Lower leg skin (tissue), 4 donors: ENCODE results near the gene CC2D1A. TPM values are rescaled to one million over a fixed set of nuclear protein-coding genes. Genes with fewer than 3 reads are reported as not detected.

Source experiments
- DNase-seq, 2 donors: peaks; one replicate each; pipeline ENCODE4 v3.0.0-alpha.2; 2019; ENCODE audit warnings: low spot score in 2 of 2
- H3K4me3 ChIP-seq: fragments of 200-600 bp; sonication (generic); 2 replicates; pipeline ENCODE4 v1.5.1; 2017; ENCODE audit warnings: mild to moderate bottlenecking, low read depth; ENCODE audit not compliant: poor library complexity, severe bottlenecking
- CTCF ChIP-seq, 3 donors: fragments of 450-650 bp; IDR thresholded peaks; one replicate each; pipeline ENCODE4 v1.5.1; 2016; ENCODE audit warnings: antibody characterized with exemption in 3 of 3, mild to moderate bottlenecking in 3 of 3, moderate library complexity in 2 of 3
- POLR2A ChIP-seq, 2 donors: fragments of 450-650 bp; IDR thresholded peaks; one replicate each; pipeline ENCODE4 v1.6.1; 2016 to 2017; ENCODE audit warnings: antibody characterized with exemption in 2 of 2, mild to moderate bottlenecking in 1 of 2, moderate library complexity in 1 of 2
- WGBS, 2 donors: methylation state at CpG; one replicate each; pipeline ENCODE4 v1.1.5; 2018; 5-methylcytosine and 5-hydroxymethylcytosine counted together
- intact Hi-C: fragments of 100-400 bp; cut with DNase I; formaldehyde crosslinking; loops from one replicate; pipeline ENCODE4 v1.15.0; 2023; ENCODE audit warnings: low total_unique reads
- total RNA-seq, 4 donors: library from RNA; depleted of rRNA; stranded (reverse); fragments of >200 nt; gene quantifications; one replicate each; pipeline ENCODE4 v1.1.0, GENCODE V29; 2016

Gene CC2D1A
- total RNA-seq, 4 donors from 2014 or later, result 48.9 to 104 (median 54.8) TPM

- no peak for DNase-seq
- no peak overlapping the region for H3K4me3 ChIP-seq
- intact Hi-C loops, result no loop called here
- WGBS, 2 donors, result 94 to 95% methylated on average over 28 of the region's 28 CpGs
- TF ChIP-seq CTCF (IDR thresholded peaks at IDR 0.05), result no peak
- no peak for TF ChIP-seq POLR2A (IDR thresholded peaks at IDR 0.05)
These were observed 17.4 kb downstream of the CC2D1A start for GRCh38 chr19:13923194-13923987.

GRCh38 chr19:13926010-13926409 is 20.0 kb downstream of the CC2D1A start:
- DNase-seq, result no peak
- TF ChIP-seq CTCF (IDR thresholded peaks at IDR 0.05) (no peak), POLR2A (IDR thresholded peaks at IDR 0.05) (no peak)
- 73 to 83% methylated on average over 4 of the region's 4 CpGs for WGBS, 2 donors
- no peak overlapping the region for H3K4me3 ChIP-seq
- intact Hi-C loops, result no loop called here

- WGBS, 2 donors, result 83 to 88% methylated on average over 6 to 8 of the region's 8 CpGs
These were observed 20.7 kb downstream of the CC2D1A start for GRCh38 chr19:13926715-13927114.

GRCh38 chr19:13929340-13929739 is 23.3 kb downstream of the CC2D1A start:
- TF ChIP-seq POLR2A (IDR thresholded peaks at IDR 0.05) (no peak), CTCF (IDR thresholded peaks at IDR 0.05) (no peak)
- intact Hi-C loops, result no loop called here
- WGBS, 2 donors, result 80% methylated on average over 5 to 10 of the region's 12 CpGs
- no peak for DNase-seq
- H3K4me3 ChIP-seq, result no peak overlapping the region

More at GRCh38 chr19:13926715-13927114, 20.7 kb downstream of the CC2D1A start:
- no peak for DNase-seq
- intact Hi-C loops, result no loop called here
- TF ChIP-seq POLR2A (IDR thresholded peaks at IDR 0.05), result no peak
- no peak for TF ChIP-seq CTCF (IDR thresholded peaks at IDR 0.05)
- no peak overlapping the region for H3K4me3 ChIP-seq

GRCh38 chr19:13929956-13930355 is 24.0 kb downstream of the CC2D1A start:
- H3K4me3 ChIP-seq, result no peak overlapping the region
- 85 to 92% methylated on average over 7 to 14 of the region's 17 CpGs for whole genome bisulfite sequencing, 2 donors
- intact Hi-C loops, result no loop called here
- no peak for DNase-seq
- TF ChIP-seq POLR2A (IDR thresholded peaks at IDR 0.05) (no peak), CTCF (IDR thresholded peaks at IDR 0.05) (no peak)
